Psoas muscle (tissue), 8 donors: Measurements from ENCODE around the gene AFF1. TPM values are rescaled to one million over a fixed set of nuclear protein-coding genes. Genes with fewer than 3 reads are reported as not detected.

Experiments
- ATAC-seq, 4 donors: fragments of 200-7000 bp; cut with Tn5 transposase; one replicate each; pipeline ENCODE4 v1.9.1; 2020; ENCODE audit warnings: moderate library complexity in 3 of 4, mild to moderate bottlenecking in 2 of 4
- DNase-seq, 2 donors: peaks; one replicate each; pipeline ENCODE4 v3.0.0-alpha.2; 2020
- H3K27ac ChIP-seq: fragments of 200-600 bp; one replicate; pipeline ENCODE4 v1.8.0; 2022
- H3K27me3 ChIP-seq, 3 donors: fragments of 200-600 bp in 1 of 3; one replicate each; pipeline versions ENCODE4 v1.6.1 to v1.8.0; 2013 to 2022; ENCODE audit warnings: low read length in 2 of 3, mild to moderate bottlenecking in 2 of 3, moderate library complexity in 1 of 3; ENCODE audit not compliant: insufficient read depth in 3 of 3
- H3K36me3 ChIP-seq, 2 donors: fragments of 200-600 bp in 1 of 2; one replicate each; pipeline versions ENCODE4 v1.6.1 to v1.8.0; 2013 to 2022; ENCODE audit warnings: low read depth in 1 of 2, mild to moderate bottlenecking in 1 of 2, moderate library complexity in 1 of 2; ENCODE audit not compliant: insufficient read depth in 1 of 2
- H3K4me1 ChIP-seq: fragments of 200-600 bp; one replicate; pipeline ENCODE4 v1.8.0; 2022
- H3K4me3 ChIP-seq: fragments of 200-600 bp; one replicate; pipeline ENCODE4 v1.8.0; 2022; ENCODE audit warnings: mild to moderate bottlenecking
- H3K9me3 ChIP-seq: fragments of 200-600 bp; one replicate; pipeline ENCODE4 v1.8.0; 2022
- CTCF ChIP-seq: fragments of 200-600 bp; IDR thresholded peaks from one replicate; pipeline ENCODE4 v1.8.0; 2022; ENCODE audit warnings: antibody characterized with exemption
- WGBS, 3 donors: extraction: QIAGEN DNeasy Blood & Tissue Kit; methylation state at CpG; one replicate each; pipeline versions ENCODE4 v1.1.6 to v1.1.7; 2013; 5-methylcytosine and 5-hydroxymethylcytosine counted together
- intact Hi-C, 2 donors: fragments of 100-400 bp; cut with DNase I; formaldehyde crosslinking; loops; one replicate each; pipeline versions ENCODE4 v1.11.0 to v1.14.2; 2022
- polyA plus RNA-seq, 3 donors: library from polyadenylated mRNA; stranded (reverse); fragments of 200-250 nt; gene quantifications; one replicate each; pipeline ENCODE4 v1.2.3, GENCODE V29; 2013
- total RNA-seq, 4 donors: library from RNA; stranded (reverse); fragmentation: NEBNext Ultra II Directional in 2 of 4; extraction: Animal tissue kit (Norgen Biotek cat#: 25700) in 2 of 4; gene quantifications; one replicate each; pipeline versions ENCODE4 v1.2.1 to v1.2.4, GENCODE V29; 2021 to 2023
- donor health status: healthy with polysubstance abuse.
- donor health status: DM: no; HTN: no; CAD: no; lungs with moderate emphysema.
- donor health status: Bipolar disorder and iron deficiency.
- donor health status: healthy.
- donor health status: DM: yes; HTN: yes; CAD: no.
- donor health status: DM: no; HTN: no; CAD: no.
- donor health status: DM: no; HTN: no; CAD: no.
- donor health status: DM: yes; HTN: yes; CAD: no.

Gene AFF1
- total and polyA plus RNA-seq, 7 donors: 62.7 to 171 (median 120) TPM

DNA sequence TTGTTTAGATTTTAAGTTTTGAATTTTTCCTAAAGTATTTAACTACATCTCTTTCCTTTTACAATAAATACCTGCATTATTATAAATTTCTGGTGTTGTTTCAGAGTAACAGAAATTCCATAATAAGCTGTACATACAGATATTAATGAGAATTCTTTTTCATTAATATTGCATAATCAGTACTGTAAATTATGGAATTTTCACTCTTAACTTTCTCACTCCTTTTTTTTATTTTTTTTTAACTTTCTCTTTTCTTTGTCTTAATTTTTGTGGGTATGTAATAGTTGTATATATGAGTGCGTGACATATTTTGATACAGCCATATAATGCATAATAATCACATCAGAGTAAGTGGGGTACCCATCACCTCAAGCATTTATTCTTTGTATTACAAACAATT, 175.1 kb downstream of the AFF1 start:
- Histone ChIP-seq H3K27me3 (no peaks in the 10 kb centered on the region), H3K4me1 (peaks cover 50% of the 10 kb centered on the region), H3K27ac (peak overlapping the region; percentile 86), H3K9me3 (no peaks in the 10 kb centered on the region), H3K4me3 (no peak overlapping the region), H3K36me3 (peaks cover 2 to 50% of the 10 kb centered on the region in 2 donors)
- no peak for TF ChIP-seq CTCF
- WGBS, 3 donors: 92 to 100% (median 97%) methylated on average over 1 of the region's 1 CpG
- intact Hi-C loops: loop anchor here (5.0 to 10.0 kb wide), 2 partner anchors 183 to 615 kb away; no protein-coding TSS in a partner anchor
- ATAC-seq (no peak), DNase-seq (no peak)

- intact Hi-C loops: loop anchor here in 1 of 2 donors (10.0 kb wide), 1 partner anchor 617 kb away; no protein-coding TSS in a partner anchor
- ATAC-seq (no peak), DNase-seq (no peak)
- peak overlapping the region; percentile 87 for H3K27ac ChIP-seq
- H3K4me3 ChIP-seq: no peak overlapping the region
- no peaks in the 10 kb centered on the region for H3K9me3 ChIP-seq
- peaks cover 48% of the 10 kb centered on the region for H3K4me1 ChIP-seq
- 95 to 98% (median 97%) methylated on average over 4 of the region's 4 CpGs for WGBS, 3 donors
- H3K36me3 ChIP-seq: peaks cover 5 to 55% of the 10 kb centered on the region in 2 donors
- H3K27me3 ChIP-seq: no peaks in the 10 kb centered on the region
- no peak for TF ChIP-seq CTCF
These were observed 177.3 kb downstream of the AFF1 start for GRCh38 chr4:87112063-87112462.

- ATAC-seq: peak in 3 of 4 donors; percentile 42 to 62 (median 49)
- Histone ChIP-seq H3K4me3 (no peak overlapping the region), H3K27ac (peak overlapping the region; percentile 87), H3K36me3 (peaks cover 5 to 66% of the 10 kb centered on the region in 2 donors), H3K27me3 (no peaks in the 10 kb centered on the region), H3K9me3 (no peaks in the 10 kb centered on the region), H3K4me1 (peaks cover 50% of the 10 kb centered on the region)
- peak; percentile 32 for TF ChIP-seq CTCF
- intact Hi-C loops: loop anchor here in 1 of 2 donors (10.0 kb wide), 1 partner anchor 620 kb away; no protein-coding TSS in a partner anchor
- DNase-seq: no peak
- 86 to 90% (median 87%) methylated on average over 24 of the region's 24 CpGs for WGBS, 3 donors
These were observed 179.6 kb downstream of the AFF1 start for GRCh38 chr4:87114245-87115062.

- H3K4me3 ChIP-seq: no peak overlapping the region
- no peak for ATAC-seq
- intact Hi-C loops: loop anchor here in 1 of 2 donors (10.0 kb wide), 1 partner anchor 621 kb away; no protein-coding TSS in a partner anchor
- no peak for TF ChIP-seq CTCF
- H3K27me3 ChIP-seq: no peaks in the 10 kb centered on the region
- H3K36me3 ChIP-seq: peaks cover 5 to 63% of the 10 kb centered on the region in 2 donors
- H3K9me3 ChIP-seq: no peaks in the 10 kb centered on the region
- DNase-seq: no peak
- 40 to 65% (median 52%) methylated on average over 1 of the region's 1 CpG for WGBS, 3 donors
- peaks cover 54% of the 10 kb centered on the region for H3K4me1 ChIP-seq
- H3K27ac ChIP-seq: peak overlapping the region; percentile 87
These were observed 181.4 kb downstream of the AFF1 start for GRCh38 chr4:87116231-87116630.
